Activated gamma-delta T cell treated with anti-CD3 and anti-CD28 coated beads, Interleukin-2, amount 50 U/mL, for 16 hours (primary cell): ENCODE results near the gene CNIH1.
A peak's percentile ranks its signal among the peaks of the same experiment; 100 is the strongest.

Experiments
- DNase-seq: peaks from one replicate; pipeline ENCODE4 v3.0.0-alpha.2; 2020; ENCODE audit warnings: low read depth

CNIH1 gene

DNA sequence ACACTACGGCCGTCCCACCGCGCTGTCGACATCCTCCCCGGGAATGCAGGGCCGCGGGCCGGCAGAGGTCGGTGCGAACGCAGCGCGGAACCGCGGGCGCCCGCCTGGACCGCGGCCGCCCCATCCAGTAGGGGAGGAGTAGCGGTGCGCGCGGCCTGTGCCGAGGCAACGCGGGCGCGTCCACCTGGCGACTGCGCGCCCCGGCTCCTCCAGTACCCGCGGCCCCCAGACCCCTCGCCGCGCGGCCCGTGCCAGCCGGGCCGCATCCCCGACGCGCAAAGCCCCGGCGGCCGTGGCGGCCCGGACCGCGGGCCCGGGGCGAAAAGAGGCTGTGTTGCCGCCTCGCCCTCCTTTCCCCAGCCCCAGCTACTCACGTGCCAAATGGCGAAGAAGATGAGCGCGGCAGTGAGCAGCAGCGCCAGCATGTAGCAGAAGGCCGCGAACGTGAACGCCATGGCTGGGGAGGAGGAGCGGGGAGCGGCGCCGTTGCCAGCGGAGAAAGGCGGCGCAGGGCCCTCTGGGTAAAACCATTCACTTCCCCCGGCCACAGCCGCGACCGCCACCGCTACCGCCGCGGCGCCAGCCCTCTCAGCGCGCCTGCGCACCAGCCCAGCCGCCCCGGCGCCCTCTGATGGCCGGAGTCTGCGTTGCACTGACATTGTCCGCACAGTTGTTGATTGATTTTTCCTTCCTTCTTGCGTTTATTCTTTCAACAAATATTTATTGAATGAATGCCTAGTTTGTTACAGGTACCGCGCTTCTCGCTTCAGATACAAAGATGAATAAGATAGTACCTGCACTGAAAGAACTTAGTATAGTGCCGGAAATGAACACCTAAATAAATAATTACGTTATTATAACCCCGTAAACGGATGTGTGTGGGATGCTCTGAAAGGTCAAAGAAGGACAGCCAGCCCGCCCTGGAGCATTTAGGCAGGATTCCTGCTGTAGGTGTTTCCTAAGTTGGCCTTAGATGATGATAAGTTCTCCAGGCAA lies at the start of gene CNIH1:
TSS of gene CNIH1 (minus strand) at position 502 of the 996 bp plus-strand sequence. CDS start at position 455, 47 bp downstream.
- peak; percentile 88 for DNase-seq

DNA sequence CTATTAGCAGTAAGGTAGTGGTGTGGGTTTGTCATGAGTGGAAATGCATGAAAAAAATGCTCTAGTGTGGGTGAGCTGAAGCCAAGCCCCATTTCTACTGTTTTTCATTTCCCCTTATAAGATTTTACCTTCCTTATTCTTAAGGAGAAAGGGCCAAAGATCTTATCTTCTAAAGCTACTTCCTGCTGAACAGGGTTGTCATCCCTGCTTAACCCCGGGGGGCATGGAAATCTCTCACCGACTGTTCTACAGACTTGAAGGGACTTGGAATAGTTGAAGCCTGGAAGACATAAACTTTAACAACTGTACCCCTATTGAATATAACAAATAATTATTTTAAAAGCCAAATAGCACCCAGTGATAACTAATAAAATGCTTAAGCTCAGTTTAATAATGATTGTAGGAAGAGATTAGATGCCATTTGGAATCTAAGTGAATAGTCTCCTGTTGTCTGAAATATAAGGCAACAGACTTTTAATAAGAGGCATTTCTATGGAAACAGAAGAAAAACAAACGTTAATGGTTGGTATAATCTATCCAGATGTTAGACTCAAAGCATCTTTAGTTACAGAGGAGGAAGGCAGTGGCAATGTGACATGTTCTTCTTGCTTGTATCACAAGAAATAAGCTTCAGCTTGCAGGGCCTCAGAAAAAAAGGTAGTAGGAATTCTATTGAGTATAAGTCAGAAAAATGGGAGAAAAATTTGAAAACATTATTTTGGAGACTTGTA lies 49.4 kb upstream of the CNIH1 start:
- DNase-seq = no peak

DNA sequence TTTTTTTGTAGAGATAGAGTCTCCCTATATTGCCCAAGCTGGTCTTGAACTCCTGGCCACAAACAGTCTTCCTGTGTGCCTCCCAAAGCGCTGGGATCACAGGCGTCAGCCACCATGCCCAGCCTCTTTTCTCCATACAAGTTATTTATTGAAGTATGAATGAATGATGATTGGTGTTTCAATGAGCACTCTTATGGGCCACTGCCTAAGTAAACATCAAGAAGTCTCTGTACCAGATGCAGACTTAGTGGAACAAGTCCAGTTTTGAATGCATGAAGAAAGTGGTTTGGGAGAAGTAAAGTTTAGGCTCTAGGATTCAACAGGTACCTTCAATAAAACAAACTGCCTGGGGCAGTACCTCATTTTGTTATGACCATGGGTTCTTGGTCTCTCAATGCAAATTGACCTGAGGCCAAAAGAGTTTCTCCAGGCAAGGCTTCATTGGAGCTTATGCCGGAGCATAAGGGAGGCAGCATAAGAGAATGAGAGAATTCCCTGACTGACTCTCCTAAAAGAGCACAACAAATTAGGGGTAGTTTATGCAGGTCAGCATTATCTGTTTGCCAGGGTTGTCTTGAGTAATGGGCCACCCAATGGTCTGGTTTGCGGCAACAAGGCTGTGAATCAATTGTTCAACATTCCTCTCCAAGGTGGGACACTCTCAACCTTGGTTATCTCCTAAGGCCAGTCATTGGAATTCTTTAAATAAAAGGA lies 48.7 kb upstream of the CNIH1 start:
- no peak for DNase-seq

- no peak for DNase-seq
Measured at GRCh38 chr14:54489318-54489683, 48.1 kb upstream of the CNIH1 start.

DNA sequence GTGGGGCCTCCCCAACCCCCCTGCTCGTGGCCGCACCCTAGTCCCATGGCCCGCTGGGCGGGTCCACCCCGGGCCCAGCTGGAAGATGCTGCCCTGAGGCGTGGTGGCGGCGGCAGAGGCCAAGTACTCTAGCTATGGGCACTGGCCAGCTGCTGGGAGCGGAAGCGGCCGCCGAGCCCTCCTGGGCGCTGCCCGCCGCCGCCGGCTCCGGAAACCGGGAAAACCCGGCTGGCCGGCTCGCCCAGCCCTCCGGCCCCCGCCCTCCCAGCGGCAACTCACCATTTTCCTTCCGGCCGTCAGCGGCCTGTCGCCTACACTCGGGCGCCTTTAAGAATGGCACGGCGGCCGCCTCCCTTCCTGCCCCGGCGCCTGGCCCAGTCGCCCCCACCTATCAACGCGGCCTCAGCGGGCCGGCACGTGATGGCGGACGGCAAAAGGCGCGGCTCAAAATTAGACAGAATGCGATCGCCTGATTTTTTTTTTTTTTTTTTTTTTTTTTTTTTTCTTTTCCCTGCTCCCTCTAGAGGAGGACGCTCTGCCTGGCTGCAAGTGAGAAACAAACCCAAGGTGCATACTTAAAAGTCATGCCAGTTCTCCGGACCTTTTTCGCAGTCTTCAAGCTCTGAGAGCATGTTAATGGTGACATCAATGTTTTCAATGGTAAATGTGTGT lies 47.6 kb upstream of the CNIH1 start, which contains the start of gene GMFB:
TSS of gene GMFB (minus strand) at position 335 of the 672 bp plus-strand sequence. CDS start at position 282, 53 bp downstream.
- DNase-seq = peak; percentile 80

- DNase-seq = no peak
Measured at GRCh38 chr14:54488318-54488645, 47.1 kb upstream of the CNIH1 start.

DNA sequence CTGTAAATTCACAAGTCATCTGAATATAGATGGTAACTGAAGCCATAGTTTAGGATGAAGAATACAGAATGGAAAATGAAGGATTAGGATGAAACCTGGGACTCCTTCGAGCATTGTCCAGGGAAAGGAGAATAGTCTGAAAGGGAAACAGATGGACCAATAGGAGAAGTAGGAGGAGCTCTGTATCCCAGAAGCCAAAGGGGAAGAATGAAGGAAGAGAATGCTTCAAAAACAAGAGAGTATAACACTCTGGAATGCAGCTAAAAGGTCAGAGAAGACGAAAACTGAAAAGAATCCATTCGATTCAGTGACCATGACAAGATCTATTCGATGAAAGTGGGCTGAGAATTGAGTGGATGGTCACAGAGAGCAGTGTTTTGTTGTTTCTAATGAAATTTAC lies 46.6 kb upstream of the CNIH1 start:
- no peak for DNase-seq

GRCh38 chr14:54486685-54487084 lies 45.5 kb upstream of the CNIH1 start:
- DNase-seq = no peak

DNA sequence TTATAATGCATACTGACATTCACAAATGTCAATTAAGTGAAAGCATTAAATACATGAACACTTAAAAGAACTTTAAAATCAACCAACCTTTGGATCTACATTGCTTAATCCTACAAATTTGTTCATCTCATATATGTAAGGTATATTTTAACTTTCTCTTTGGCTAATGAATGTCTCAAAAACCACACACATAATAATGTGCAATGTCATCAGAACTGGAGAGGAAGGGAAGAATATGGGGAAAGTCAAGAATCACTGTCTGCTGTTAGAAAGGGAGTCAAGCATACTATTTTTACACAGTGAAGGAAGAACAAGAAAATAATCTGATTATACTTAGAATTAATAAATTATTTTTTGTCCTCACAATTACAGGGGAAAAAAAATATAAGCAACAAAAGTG lies 42.7 kb upstream of the CNIH1 start:
- DNase-seq = no peak

DNA sequence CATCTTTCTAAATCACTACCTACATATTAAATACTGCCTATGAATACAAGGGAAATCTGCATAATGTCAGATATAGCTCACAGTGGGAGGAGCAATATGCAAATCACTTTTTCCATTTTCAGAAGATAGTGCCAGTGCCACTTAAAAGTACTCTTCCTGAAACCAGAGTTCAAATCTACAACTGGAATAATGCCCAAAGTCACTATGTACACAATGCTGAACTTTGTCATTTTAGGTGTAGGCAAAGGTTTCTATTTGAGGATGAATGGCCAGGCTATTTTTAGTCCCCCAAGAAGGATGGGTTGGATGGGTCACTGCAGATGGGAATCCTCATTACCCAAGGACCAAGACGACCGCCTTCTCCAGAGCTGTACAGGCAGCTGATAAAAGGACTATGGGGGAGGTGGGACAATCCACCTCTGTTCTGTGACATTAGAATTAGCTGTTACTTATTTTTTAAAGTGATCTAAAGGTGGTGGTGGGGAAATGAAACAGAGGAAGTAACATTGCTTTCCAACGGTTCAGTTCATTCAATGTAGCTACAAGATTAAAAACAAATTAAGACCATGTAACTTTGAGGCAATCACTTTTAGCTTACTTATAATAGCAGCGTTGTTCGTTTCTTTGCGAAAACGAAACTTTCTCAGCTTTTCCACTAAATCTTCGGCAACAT lies 42.0 kb upstream of the CNIH1 start:
- DNase-seq = no peak

- DNase-seq = no peak
Measured at GRCh38 chr14:54481695-54482094, 40.5 kb upstream of the CNIH1 start.

DNA sequence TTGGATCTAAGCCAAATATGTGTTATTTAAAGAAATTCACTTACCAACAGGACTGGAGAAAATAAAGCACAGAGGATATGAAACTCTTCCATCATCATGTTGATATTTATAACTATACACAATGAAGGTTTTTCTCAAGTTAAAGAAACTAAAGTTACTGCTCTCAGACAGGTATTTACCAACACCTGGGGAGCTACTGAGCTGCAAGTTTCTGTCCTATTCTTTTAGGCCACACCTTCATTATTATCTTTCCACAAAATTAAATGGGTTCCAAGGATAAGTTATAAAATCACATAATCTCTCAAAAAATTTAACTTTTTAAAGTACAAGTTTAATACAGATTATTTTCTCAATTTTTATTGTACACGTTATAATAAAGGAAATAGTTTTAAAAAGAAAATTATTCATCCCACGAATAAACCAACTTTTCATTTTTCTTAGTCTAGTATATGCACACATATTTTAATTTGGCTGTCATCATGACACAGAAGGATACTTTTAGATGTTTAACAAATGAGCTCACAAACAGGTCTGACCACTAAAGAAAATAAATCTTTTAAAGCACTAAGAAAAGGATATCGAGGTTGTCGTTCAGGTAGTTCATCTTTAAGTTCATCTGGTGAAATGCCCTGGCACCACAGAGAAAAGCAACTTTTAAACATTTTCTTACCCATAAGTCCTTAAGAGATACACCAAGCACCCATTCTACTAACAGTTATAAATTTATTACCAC lies 39.8 kb upstream of the CNIH1 start:
- no peak for DNase-seq

GRCh38 chr14:54478636-54479215 lies 37.6 kb upstream of the CNIH1 start:
- DNase-seq = no peak

DNA sequence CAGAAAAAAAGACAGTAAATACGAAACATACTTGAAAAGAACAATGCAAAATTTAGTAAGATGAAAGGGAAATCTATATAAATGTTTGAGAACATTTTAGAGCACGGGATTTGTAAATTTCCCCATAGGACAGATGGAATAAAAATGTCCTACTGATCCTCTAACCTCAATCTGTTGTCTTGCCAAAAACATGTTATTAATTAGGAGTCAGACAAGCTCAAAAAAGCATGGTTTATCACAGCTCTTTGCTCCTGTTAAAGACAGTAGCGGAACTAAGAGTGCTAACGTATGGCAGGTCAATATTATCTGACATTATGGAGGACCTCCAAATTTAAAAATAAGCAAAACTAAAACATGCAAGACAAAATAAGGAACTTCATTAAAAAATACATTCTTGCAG lies 34.7 kb upstream of the CNIH1 start:
- no peak for DNase-seq

DNA sequence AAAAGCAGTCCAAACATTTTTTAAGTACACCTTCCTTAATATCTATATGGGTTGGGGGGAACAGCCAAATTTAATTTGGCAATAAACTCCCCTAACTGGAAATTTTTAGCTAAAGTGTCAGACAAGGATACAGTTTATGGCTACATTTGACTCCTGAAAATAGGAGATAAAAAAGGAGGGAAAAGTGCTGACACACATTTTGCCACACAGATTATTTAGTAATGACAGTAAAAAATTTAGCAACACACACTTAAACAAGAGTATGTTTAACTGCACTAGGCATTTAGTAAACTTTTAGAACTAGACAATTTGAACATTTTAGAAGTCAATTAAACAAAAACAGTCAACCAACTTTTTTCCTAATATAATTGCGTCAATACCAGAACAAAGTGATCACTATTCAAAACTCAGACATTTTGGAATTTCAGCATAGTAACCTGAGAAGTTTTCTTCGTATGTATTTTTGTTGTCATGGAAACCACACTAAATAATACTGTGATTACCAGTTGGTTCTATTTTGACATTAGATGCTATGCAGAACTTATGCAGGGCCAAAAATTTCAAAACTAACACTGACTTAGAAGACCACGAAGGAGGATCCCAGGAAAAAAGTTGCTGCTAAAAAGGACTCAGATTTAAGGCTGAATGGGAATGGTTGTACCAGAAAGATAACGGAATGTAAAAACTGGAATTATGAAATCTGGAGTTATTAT lies 34.2 kb upstream of the CNIH1 start:
- no peak for DNase-seq

DNA sequence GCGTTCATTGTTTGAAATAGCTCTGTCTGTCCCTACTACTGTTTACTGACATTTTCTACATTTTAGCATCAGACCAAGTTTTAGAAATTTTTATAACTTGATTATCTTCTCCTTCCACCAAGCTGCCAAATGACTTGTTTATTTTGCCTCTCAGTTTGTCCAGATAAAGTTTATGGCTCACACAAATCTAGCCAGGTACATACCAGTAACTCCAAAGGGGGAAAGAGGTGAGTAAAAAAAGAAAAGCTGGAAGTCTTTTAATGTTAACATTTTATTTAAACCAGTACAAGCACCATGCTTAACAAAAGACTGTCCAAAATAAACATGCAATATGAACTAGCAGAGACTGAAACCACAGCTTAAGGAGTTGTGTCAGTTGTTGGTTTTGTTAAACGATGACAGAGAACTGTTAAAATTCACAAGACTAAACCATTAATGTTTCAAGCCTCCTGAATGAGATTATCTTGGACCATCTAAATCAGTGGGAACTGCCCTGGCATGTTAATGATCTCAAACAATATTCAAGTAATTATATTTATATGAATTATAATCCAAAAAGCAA lies 33.1 kb upstream of the CNIH1 start:
- no peak for DNase-seq

GRCh38 chr14:54472315-54472714 lies 31.1 kb upstream of the CNIH1 start:
- DNase-seq = no peak

DNA sequence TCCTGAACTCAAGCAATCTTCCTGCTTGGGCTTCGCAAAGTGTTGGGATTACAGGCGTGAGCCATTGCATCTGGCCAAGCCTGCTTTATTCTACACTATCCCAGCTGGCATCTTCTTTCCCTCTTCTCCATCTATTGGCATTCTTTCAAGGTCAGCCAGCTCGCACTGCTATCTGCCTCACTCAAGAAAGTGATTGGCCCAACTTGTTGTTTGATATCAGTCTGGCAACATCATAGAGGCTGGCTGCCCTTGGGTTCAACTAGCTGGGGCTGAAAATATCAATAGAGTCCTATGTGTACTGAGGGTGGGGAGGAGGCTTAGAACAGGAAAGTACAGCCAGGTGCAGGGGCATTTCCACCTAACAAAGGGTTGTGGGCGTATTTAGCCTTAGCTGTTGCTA lies 30.5 kb upstream of the CNIH1 start:
- DNase-seq = no peak

DNA sequence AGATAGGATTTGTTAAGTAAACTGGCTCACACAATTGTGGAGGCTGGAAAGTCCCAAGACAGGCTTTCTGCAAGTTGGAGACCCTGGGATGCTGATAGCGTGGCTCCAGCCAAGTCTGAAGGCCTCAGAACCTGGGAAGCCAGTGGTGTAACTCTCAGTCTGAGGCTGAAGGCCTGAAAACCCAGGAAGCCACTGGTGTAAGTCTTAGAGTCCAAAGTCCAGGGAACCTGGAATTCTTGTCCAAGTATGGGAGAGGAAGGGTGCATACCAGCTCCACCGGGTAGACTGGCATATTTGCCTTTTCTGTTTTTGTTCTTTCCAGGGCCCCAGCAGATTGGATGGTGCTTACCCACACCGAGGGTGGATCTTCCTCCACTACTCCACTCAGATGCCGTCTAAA lies 29.5 kb upstream of the CNIH1 start:
- no peak for DNase-seq
